ENCODE data around the gene UNC5C.

The UNC5C gene

DNA sequence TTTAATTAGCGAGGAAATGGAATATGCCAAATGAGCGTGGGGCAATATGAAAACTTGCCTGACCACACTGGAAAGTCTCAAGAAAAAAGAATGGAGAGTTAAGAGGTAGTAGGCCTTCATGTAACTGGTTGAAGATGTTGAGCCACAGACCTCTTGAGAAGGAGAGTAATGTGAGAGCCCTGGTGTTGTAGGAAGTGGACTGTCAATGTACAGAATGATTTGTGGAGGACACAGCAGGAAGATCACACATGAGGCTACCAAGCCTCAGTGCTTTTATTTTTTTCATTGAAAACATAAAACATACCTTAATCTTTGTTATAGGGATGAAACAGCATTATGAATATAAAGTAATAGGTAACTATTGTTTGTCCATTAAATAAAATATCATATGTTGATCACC lies 331.6 kb downstream of the UNC5C start:
- no peak for DNase-seq (ENCODE audit: low spot score)

DNA sequence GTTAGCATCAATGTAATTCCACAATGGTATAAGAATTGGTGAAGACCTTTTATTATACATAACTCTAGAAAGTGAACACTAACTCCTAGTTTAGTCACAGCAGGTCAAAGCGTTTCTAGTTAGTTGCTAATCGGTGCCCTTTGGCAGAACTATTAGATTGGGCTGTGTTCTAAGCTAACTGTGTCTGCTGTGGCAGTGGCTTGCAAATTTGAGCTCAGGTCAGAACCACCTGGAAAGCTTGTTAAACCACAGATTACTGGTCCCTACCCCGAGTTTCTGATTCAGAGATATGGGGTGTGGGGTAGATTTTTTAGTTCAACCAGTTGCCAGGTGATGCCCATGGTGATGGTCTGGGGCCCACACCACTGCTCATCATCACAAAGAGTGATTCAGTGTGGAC lies 332.1 kb downstream of the UNC5C start:
- DNase-seq (ENCODE audit: low spot score), result no peak

DNA sequence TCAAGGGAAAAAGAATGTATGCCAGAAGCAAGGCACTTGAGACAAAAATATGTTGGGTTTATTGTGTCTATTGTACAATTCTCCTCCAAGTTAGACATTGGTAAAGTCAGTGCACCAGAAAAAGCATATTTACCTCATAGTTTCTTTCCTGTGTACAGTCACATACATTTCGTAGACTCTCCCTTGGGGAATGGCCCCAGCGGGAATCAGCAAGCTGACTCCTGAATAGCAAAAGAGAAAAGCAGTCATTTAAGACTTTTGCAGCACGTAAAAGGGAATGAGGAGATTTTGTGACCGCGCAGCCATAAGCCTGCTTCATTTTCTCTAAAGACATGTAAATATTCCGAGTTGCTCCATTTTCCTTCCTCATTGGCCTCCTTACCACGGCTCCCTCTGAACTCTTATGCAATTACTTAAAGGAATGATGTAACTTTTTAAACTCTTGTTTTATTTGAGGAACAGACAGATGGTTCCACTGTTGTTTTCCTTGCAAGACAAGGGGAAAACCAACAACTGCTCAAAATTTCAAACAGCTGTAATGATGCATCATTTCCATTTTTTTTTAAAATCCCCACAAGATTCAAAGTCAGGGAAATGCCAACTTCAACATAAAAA lies 332.7 kb downstream of the UNC5C start:
- no peak for DNase-seq (ENCODE audit: low spot score)

DNA sequence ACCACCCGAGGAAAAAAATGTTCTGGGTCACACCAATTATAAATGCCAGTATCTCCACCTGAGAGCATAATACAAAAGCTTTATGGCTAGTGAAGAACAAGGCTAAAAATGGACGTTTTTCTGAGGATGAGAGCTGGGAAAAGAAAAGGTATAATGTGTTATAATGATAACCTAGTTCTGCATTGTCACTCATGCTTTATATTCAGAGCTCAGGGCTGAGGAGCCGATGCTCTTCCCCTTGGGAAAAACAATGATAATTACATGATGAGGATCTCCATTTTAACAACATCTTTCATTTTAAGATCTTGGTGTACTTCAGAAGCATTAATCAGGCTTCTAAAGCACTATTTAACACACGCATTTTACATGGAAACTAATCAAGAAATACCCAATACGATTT lies 333.7 kb downstream of the UNC5C start:
- DNase-seq (ENCODE audit: low spot score), result no peak

- no peak for DNase-seq (ENCODE audit: low spot score)
These were observed 334.4 kb downstream of the UNC5C start for GRCh38 chr4:95214408-95214807.

GRCh38 chr4:95213366-95213765 lies 335.4 kb downstream of the UNC5C start:
- DNase-seq (ENCODE audit: low spot score), result peak; percentile 67

DNA sequence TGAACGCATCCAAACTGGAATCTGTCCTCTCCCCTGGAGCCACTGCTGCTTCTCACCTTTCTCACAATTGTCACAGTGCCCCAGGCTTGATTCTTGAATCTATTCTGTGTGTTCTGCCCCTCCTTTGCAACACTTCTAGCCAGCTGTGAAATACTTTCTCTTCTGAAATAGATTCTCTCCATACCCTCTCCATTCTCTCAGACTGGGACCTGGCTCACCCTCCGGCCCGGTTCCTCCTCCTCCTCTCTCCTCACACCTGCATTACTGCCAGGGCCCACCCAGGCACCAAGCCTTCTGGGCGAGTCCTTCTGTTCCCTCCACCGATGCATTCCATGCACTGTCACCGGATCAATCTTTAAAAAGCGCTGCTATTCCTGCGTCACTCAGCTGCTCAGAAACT lies 336.1 kb downstream of the UNC5C start:
- DNase-seq (ENCODE audit: low spot score), result no peak

DNA sequence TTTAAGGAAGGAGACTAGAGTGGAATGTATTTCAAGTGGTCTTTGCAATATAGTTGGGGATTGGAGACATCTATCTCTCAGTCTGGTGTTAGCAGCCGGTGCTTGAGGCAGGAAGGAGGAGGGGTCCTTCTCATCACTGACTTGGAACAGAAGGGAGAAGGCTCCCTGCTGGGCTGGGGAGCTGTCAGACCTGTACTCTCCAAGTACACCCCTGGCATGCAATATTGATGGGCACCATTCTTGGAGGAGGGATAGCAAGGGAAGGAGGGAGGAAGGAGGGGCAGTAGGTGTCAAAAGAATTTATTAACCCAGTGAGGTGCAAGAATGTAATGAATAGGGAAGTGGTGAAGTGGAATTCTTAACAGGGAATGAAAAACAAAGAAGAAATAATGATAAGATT lies 338.8 kb downstream of the UNC5C start:
- DNase-seq (ENCODE audit: low spot score), result no peak

- DNase-seq (ENCODE audit: low spot score), result peak; percentile 70
These were observed 343.9 kb downstream of the UNC5C start for GRCh38 chr4:95204873-95205272.

DNA sequence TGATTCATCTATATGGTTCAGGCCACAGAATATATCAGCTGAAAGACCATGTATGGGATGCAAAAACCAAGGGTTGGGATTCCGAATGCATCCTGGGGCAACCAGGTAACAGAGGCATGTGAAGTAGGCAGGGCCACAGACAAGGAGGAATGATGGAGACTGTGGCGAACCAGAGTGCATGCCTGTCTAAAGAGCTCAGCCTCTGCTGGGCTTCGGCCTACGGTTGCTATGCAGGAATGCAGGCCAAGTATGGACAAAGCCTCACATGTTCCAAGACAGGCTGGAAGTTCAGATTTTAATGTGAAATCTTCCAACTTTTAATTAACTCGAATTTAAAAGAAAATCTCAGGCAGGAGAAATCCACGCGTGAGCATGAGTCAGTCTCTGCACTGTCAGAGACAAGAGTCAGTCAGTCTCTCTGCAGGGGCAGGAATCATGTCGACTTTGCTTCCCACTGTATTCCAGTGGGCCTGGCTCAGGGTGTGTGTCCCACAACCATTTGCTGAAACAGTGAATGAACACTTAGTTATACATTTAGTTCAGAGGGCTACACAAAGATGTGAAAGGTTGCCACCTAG lies 344.4 kb downstream of the UNC5C start:
- DNase-seq (ENCODE audit: low spot score), result no peak

DNA sequence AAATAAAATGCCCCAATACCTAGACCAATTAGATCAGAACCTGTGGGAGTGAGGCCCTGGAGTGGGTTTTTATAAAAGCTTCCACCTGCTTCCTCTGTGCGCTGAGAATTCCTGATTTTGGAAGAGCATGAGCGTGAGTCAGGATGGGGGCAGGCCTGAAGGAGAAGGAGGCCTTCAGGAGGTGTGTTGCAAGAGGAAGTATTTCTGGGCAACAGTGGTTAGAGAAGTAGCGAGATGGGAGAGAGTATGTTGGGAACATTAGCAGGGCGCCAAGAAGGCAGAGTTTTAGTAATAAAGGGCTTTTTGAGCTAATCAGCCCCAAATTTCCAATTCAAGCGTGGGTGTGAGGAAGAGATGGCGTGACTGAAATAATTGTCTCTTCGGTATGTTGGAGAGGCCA lies 349.8 kb downstream of the UNC5C start:
- no peak for DNase-seq (ENCODE audit: low spot score)

DNA sequence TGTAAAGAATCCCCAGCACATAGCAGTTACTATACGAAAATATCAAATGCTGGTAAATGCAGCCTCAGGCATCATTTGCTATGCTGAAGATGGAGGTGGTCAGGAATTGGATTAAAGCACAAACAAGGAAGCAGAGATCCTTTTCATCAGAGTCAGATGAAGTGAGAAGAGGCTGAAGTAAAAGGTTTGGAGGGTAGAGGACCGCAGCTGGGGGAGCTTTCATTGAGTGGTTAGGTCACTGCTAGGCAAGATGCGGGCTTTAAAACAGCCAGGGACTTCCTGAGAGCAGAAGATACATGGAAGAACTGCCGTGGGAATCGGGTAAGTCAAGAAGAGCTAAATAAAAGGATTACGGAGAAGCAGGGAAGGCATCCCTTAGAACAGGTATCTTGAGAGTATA lies 351.4 kb downstream of the UNC5C start:
- DNase-seq (ENCODE audit: low spot score), result no peak

DNA sequence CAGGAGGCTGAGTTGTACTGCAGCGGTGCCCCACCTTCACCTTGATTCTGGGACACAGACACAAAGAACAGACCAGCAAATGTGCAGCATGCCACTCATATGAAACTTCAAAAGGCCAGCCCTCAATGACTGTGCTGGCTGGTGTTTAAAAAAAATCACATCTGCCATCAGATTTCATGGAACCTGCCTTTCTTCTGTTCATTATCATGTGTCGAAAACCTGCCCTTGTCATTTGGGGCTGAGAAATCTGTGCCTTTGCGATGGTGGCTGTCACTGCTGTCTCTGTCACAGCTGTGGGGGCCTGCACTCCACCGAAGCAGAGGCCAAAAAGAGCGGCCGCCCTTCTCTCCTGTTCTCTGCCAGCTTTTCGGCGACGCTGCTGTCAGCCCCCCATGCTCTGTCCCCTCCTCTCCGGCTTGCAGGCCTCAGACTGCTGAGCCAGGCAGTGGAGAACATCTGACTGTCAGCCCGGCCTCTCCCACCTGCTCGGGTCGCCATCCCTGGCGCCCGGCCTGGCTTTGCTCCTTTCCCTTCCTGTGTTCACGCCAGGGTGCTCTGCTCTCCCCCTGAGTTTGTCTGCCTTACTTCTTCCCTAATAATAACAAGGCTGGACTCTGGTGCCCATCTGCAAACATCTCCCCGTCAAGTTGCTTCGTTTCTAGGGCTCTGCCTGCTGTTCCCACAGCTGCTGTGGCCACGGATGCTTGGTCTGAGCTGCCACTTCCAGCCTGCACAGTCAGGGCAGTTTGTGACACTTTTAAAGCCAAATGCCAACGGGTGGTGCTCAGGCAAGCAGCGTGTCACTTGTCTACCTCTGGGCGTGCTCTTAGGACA lies 355.2 kb downstream of the UNC5C start:
- peak; percentile 64 for DNase-seq (ENCODE audit: low spot score)

DNA sequence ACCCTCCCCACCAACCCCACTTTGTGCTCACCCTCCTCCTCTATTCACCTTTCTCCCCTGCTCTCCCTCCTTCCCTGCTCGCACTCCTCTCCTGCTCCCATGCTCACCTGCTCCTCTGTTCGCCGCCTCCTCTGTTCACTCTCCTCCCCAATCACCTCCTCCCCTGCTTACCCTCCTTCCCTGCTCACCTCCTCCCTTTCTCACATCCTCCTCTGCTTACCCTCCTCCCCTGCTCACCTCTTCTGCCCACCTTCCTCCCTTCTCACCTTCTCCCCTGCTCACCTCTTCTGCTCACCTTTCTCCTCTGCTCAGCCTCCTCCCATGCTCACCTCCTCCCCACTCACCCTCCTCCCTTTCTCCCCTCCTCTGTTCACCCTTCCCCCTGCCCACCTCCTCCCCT lies 357.2 kb downstream of the UNC5C start:
- DNase-seq (ENCODE audit: low spot score), result no peak

DNA sequence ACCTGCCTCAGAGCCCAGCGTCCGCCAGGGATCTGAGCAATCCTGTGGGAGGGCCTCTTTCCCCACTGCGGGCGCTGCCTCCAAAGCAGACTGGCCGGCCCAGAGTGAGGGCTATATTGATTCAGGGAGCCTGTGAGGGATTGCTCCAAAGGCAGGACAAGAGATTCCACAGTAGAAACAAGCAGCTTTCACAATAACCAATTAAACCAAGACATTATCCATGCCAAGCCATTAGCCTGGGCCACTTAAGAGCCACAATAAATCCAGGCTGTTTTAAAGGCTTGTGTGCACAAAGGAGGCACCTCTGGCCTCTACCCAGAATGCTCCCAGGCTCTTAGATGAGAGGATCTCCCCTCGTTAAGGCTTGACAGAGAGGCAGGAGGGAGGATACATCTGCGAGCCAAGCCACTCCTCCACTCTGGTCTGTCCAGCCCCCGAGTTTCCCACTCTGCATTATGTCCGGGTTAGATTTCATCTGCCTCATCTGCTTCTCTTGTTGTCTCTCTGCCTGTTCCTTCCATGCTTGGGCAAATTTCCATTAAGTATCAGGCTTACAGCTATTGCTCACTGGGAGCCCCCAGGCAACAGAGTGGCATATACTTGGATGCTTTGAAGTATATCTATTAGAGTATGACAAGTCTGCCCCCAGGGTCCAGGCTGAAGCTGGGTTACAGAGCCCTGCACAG lies 357.9 kb downstream of the UNC5C start:
- DNase-seq (ENCODE audit: low spot score), result peak; percentile 62

DNA sequence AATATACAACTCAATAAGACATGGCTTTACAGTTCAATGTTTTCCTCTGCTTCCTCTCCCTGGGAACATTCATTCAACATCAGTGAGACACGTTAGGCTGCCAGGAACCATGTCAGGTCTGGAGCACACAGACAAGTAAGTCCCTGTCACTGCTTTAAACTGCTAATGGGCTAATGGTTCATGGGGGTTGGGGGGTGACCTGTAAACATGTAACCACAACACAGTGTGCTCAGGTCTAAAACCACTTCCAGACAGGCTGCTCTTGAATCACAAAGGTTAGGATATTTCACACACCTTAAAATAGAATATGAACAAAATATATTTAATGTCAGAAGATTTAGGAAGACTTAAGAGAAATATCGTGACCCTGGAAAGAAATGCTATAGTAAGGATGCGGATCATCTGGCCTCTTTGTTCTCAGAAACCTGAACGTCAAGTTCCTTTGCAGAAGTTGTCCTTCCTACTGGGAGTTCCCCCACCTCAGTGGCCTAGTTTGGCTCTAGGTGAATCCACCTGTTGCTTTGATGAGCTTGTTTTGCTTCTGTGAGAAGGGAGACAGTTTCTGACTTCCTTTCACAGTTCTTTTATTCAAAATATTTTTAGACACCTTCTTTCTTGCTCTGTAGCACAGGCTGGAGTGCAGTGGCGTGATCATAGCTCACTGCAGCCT lies 359.9 kb downstream of the UNC5C start:
- no peak for DNase-seq (ENCODE audit: low spot score)

- no peak for DNase-seq (ENCODE audit: low spot score)
These were observed 362.1 kb downstream of the UNC5C start for GRCh38 chr4:95186666-95187065.

DNA sequence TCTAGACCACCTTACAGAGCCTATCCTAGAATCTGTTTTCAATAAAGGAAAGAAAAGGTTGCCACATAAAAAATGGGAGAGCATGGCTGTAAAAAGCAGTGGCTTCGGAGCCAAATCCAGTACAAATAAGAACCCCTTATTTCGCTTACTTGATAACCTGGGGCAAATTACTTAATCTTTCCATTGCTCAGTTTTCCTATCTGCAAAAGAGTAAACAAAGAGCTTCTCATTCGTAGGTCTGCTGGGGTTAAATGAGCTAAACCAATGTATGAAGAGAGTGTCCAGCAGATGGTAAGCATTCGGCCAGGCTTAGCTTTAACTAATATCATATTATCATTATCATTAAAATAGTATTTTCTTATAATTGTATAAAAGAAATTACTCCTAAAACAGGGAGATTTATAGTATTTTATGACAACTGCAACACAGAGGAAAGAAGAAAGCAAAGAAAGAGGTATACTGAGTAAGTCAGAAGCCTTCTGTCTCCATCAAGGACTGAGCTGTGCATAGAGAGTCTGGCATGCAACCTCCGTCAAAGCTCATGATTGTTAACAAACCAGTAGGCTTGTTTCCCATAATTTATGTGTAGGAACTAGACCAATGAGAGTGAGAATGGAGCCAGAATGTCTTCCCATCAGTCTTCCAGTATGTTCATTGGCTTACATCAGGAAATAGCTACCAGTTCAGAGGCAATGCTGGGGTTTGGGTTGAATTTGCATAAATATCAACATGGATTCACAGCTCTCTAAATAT lies 364.9 kb downstream of the UNC5C start:
- DNase-seq (ENCODE audit: low spot score), result peak; percentile 51

GRCh38 chr4:95181996-95182306 lies 366.8 kb downstream of the UNC5C start:
- DNase-seq (ENCODE audit: low spot score), result no peak

DNA sequence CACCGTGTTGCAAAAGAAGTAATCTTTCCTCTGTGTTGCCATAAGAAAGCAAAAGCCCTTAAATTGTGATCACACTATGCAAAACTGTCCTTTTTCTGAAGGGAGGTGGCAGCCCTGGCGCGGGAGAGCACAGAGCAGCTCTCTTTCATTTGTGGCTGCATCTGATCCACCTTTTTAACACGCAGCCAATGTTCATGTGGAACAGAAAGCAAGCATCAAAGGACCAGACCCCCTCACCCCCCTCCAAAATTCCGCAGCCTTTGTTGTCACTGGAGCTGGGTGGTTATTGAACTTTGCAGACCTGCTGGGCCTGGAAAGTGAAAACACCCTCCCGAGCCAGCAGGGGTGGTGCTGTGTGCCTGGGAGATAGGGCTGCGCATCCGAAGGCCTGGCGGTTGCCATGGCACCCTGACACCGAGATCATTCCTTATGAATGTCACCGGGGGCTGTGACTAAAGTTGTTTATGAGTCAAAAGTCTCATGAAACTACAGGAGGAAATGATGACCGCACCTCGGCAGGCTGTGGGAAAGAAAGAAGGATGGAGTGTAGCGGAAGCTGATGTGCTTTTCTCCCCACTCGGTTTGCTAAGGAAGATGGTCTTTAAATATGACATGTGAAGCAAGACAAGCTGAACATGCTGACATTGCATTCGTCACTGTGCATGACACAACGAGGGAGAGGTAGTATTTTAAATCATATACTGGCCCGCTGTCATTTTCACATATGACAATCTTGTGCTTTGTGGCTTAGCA lies 367.4 kb downstream of the UNC5C start:
- no peak for DNase-seq (ENCODE audit: low spot score)
